ENCODE data around the gene TWSG1. TPM values are rescaled to one million over a fixed set of nuclear protein-coding genes. Genes with fewer than 3 reads are reported as not detected.

TWSG1 gene
- total RNA-seq, 1 experiment from 2014 or later, result 19.3 TPM

- POLR2A ChIA-PET, result no interaction called here
- CTCF ChIA-PET, result interaction anchor here (1.5 kb wide), 1 partner anchor 16 kb away, joined by 5 read pairs; no protein-coding TSS in a partner anchor
- DNase-seq (ENCODE audit: low spot score) (no peak), ATAC-seq (no peak)
- Mint-ChIP-seq H3K4me3 (no peak overlapping the region), H3K27ac (no peak overlapping the region), H3K36me3 (no peaks in the 10 kb centered on the region), H3K4me1 (peaks cover 12% of the 10 kb centered on the region), H3K9me3 (no peaks in the 10 kb centered on the region), H3K27me3 (ENCODE audit: low read depth) (no peaks in the 10 kb centered on the region; the same call in 1 of the 2 replicates)
- TF ChIP-seq OVOL2 (CRISPR knock-in tag; IDR thresholded peaks at IDR 0.05; ENCODE audit: borderline replicate concordance) (no peak), ZNF423 (CRISPR knock-in tag; IDR thresholded peaks at IDR 0.05) (no peak), PREB (CRISPR knock-in tag; IDR thresholded peaks at IDR 0.05; ENCODE audit: borderline replicate concordance) (no peak), E2F4 (CRISPR knock-in tag; IDR thresholded peaks at IDR 0.05; ENCODE audit: borderline replicate concordance, low read depth) (no peak), GABPB1 (CRISPR knock-in tag; IDR thresholded peaks at IDR 0.05) (no peak), FOXK1 (CRISPR knock-in tag; IDR thresholded peaks at IDR 0.05) (no peak), ZNF219 (CRISPR knock-in tag; IDR thresholded peaks at IDR 0.05; ENCODE audit: borderline replicate concordance) (no peak), FOXJ3 (CRISPR knock-in tag; IDR thresholded peaks at IDR 0.05; ENCODE audit: borderline replicate concordance) (no peak), ZNF532 (CRISPR knock-in tag; IDR thresholded peaks at IDR 0.05; ENCODE audit: borderline replicate concordance) (no peak), NR1H2 (CRISPR knock-in tag; IDR thresholded peaks at IDR 0.05) (no peak), ARID4B (CRISPR knock-in tag; IDR thresholded peaks at IDR 0.05; ENCODE audit: borderline replicate concordance) (no peak), NR3C1 (CRISPR knock-in tag; conservative IDR thresholded peaks at IDR 0.05; ENCODE audit: low read depth) (no peak), HMGA2 (CRISPR knock-in tag; IDR thresholded peaks at IDR 0.05) (no peak)
Observed at GRCh38 chr18:9419956-9420631, 85.5 kb downstream of the TWSG1 start.
